Measurements from ENCODE around the gene TRABD2B. TPM values are rescaled to one million over a fixed set of nuclear protein-coding genes. Genes with fewer than 3 reads are reported as not detected.

The TRABD2B gene
- total RNA-seq, 2 donors from 2014 or later, result 1.1 to 2.1 TPM

DNA sequence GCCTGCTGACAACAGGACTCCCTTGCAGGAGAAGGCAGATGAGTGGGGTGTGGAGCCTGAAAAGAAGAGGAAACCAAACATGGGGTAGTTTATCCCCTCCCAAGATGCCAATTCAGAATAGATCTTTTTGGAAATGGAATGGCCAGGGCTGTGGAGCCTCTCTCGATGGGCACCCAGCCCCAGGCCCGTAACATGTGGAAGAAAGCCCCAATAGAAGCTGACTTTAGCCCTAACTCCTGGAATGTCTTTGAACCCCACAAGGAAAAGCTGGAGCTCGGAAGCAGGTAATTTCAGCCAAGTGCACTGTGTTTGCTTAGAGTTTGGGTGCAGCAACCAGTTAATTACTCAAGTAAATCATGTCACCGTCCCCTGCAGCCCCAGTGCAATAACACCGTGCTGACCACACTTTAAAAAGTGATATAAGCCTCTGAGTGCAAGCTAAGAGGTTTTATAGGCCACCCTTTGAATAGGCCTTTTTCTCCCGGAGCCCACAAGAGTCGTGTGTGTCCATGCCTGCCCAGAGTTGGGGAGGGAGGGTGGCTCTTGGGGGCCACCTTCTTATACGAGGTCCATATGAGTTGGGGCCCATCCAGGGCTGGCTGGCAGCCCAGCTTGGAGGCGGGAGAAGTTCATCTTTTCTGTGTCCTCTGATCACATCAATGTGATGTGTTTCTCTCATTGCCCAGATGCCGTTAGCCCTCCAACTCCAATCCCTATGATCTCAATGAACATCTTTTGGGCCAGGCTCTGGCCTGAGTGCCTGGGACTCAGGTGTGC lies 153.2 kb downstream of the TRABD2B start:
- WGBS, result 42% methylated on average over 10 of the region's 10 CpGs
- H3K36me3 ChIP-seq, result no peaks in the 10 kb centered on the region
- TF ChIP-seq POLR2A (IDR thresholded peaks at IDR 0.05), result no peak
- TF ChIP-seq, protein P1, sequence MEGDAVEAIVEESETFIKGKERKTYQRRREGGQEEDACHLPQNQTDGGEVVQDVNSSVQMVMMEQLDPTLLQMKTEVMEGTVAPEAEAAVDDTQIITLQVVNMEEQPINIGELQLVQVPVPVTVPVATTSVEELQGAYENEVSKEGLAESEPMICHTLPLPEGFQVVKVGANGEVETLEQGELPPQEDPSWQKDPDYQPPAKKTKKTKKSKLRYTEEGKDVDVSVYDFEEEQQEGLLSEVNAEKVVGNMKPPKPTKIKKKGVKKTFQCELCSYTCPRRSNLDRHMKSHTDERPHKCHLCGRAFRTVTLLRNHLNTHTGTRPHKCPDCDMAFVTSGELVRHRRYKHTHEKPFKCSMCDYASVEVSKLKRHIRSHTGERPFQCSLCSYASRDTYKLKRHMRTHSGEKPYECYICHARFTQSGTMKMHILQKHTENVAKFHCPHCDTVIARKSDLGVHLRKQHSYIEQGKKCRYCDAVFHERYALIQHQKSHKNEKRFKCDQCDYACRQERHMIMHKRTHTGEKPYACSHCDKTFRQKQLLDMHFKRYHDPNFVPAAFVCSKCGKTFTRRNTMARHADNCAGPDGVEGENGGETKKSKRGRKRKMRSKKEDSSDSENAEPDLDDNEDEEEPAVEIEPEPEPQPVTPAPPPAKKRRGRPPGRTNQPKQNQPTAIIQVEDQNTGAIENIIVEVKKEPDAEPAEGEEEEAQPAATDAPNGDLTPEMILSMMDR (IDR thresholded peaks at IDR 0.05), result no peak
- no peak for TF ChIP-seq POLR2AphosphoS5 (IDR thresholded peaks at IDR 0.05)
- H3K27me3 ChIP-seq (replicated peaks; ENCODE audit: insufficient read depth), result no peaks in the 10 kb centered on the region
- no peaks in the 10 kb centered on the region for H3K9me3 ChIP-seq
- intact Hi-C loops (cut with DNase I), result no loop called here
- H3K4me3 ChIP-seq, result no peak overlapping the region
- no peak for DNase-seq (ENCODE audit: low spot score)
- no peak overlapping the region for H3K27ac ChIP-seq
- H3K4me1 ChIP-seq (replicated peaks), result no peaks in the 10 kb centered on the region

DNA sequence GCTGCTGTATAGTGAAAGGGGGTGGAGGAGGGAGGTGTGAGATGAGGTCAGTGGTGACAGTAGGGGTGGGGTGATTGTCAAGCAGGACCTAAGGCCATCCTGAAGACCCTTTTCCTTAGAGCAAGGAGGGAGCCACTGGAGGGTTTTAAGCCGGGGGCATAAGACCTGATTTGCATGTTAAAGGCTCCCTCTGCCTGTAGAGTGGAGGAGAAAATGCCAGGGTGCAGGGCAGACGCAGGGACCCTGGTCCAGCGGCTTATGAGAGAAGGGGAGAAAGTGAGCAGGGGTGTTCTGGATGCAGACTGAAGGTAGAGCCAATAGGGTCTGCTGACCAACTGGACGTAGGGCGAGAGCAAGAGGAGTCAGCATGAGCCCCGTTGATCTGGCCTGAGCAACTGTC lies 154.1 kb downstream of the TRABD2B start:
- no peak overlapping the region for H3K4me3 ChIP-seq
- 89% methylated on average over 6 of the region's 6 CpGs for WGBS
- intact Hi-C loops (cut with DNase I), result no loop called here
- H3K27me3 ChIP-seq (replicated peaks; ENCODE audit: insufficient read depth), result no peaks in the 10 kb centered on the region
- no peaks in the 10 kb centered on the region for H3K36me3 ChIP-seq
- TF ChIP-seq POLR2A (IDR thresholded peaks at IDR 0.05) (no peak), POLR2AphosphoS5 (IDR thresholded peaks at IDR 0.05) (no peak)
- TF ChIP-seq, protein P1 (IDR thresholded peaks at IDR 0.05), result no peak
- no peaks in the 10 kb centered on the region for H3K4me1 ChIP-seq (replicated peaks)
- H3K27ac ChIP-seq, result no peak overlapping the region
- H3K9me3 ChIP-seq, result no peaks in the 10 kb centered on the region
- DNase-seq (ENCODE audit: low spot score), result no peak

DNA sequence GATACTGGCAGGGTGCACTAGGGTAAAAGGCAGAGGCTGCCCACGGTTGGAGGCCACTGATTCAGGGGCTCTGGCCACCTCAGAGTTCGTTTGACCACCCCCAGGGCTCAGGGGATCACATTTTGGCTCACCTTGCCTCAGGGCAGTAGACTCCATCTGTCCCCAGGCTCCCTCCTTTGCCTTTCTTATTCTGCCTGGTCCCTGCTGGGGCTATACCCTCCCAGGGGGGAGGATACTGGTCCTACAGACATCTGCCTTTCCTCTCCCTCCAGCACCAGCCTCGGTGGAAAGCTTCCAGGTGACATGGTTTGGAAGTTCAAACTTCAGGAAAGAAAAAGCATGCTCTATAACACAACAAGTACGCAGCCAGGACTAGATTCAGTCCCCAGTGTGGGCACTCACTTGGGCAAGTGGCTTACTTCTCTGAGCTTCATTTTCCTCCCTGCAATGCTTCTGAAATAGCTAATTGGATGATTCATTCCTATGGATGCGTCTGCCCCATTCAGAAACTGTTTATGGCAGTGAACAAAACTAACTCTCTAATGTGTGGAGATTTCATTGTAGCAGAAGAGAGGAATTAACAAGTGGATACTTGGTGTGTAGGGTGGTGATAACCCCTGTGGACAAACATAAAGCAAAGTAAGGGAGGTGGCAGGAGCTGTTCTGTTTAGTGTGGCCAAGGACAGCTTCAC lies 154.8 kb downstream of the TRABD2B start:
- TF ChIP-seq POLR2AphosphoS5 (IDR thresholded peaks at IDR 0.05), result no peak
- TF ChIP-seq, protein P1 (IDR thresholded peaks at IDR 0.05), result no peak
- intact Hi-C loops (cut with DNase I), result no loop called here
- Histone ChIP-seq H3K9me3 (no peaks in the 10 kb centered on the region), H3K27me3 (replicated peaks; ENCODE audit: insufficient read depth) (no peaks in the 10 kb centered on the region), H3K4me3 (no peak overlapping the region), H3K27ac (no peak overlapping the region), H3K36me3 (no peaks in the 10 kb centered on the region), H3K4me1 (replicated peaks) (no peaks in the 10 kb centered on the region)
- no peak for DNase-seq (ENCODE audit: low spot score)
- 70% methylated on average over 5 of the region's 5 CpGs for WGBS

DNA sequence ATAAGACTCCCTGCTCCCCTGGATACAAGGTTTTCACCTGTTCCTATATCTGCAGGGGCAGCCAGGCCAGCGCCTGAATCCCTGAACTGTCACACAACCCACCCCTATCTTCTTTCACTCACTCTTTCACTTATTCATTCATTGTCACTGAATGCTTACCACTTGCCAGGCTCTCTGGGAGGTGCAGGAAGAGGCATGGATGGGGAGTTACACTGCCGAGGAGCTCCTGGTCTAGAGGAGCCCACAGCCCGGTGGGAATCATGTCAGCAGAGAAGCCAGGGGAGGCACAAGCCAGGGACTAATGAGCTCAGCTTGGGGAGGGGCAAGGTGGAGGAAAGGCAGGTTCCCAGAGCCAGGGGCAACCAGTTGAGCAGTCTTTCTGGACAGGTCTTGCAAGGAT lies 155.8 kb downstream of the TRABD2B start:
- Histone ChIP-seq H3K4me1 (replicated peaks) (no peaks in the 10 kb centered on the region), H3K27me3 (replicated peaks; ENCODE audit: insufficient read depth) (no peaks in the 10 kb centered on the region), H3K36me3 (no peaks in the 10 kb centered on the region), H3K9me3 (no peaks in the 10 kb centered on the region), H3K27ac (no peak overlapping the region), H3K4me3 (no peak overlapping the region)
- TF ChIP-seq, protein P1 (IDR thresholded peaks at IDR 0.05), result no peak
- TF ChIP-seq POLR2AphosphoS5 (IDR thresholded peaks at IDR 0.05), result no peak
- no peak for TF ChIP-seq POLR2A (IDR thresholded peaks at IDR 0.05)
- DNase-seq (ENCODE audit: low spot score), result no peak
- 91% methylated on average over 3 of the region's 3 CpGs for WGBS
- intact Hi-C loops (cut with DNase I), result no loop called here

All from prostate gland (tissue), 2 donors.